ENCODE measurements around the gene IFNK.

IFNK gene

GRCh38 chr9:27539479-27540441, 15.7 kb downstream of the IFNK start:
- no peak for DNase-seq

- DNase-seq: no peak
Observed at GRCh38 chr9:27540502-27540901, 16.4 kb downstream of the IFNK start.

DNA sequence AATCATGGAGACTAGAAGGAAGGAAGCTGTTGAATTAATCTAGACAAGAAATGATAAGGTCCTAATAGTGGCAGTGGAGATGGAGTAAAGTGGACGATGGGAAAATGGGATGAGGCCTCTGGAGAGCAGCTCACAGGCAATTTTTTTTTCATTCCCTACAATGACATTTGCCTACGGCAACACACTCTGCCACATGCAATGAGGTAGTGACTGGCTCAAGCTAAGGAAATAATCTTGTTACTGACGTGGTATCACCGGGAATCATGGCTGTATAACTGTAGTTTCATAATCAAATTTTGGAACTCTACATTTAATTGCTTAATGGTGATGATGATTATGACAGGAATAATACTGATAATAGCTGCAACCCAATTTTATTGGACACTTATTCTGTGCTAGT, 17.6 kb downstream of the IFNK start:
- no peak for DNase-seq

DNA sequence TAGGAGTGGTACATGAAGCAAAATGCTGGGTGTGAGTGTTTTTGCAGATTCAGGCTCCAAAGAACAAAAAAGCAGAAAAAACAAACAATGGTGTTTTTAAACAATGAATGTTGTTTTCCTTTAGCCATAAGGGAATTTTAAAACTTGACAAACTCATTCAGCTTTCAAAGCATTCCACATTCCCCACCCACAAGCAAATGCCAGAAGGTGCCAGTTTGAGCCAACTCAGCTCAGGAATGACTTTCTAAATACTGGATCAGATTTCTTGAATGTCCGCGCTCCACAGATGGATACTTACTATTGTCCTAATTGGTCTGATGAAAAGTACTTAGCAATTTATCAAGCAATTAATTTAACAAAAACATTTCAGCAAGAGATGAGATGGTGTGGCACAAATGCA, 18.4 kb downstream of the IFNK start:
- DNase-seq: no peak

DNA sequence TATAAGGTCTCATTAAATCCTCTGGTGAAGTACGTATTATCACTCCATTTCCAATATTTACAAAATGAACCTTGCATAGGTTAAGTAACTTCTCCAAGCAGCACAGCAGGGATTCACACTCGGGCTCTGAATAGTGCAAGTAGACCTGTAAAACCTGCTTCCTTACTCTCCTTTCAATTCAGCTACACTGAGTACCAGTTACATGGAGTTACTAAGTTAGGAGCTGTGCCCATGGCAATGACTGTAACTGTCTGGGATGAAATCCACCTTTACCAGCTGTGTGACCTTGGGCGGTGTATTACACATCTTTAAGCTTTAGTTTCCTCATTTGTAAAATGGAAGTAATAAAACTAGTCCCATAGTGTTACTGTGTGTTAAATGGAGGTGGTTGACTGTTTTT, 21.4 kb downstream of the IFNK start:
- DNase-seq: no peak

- no peak for DNase-seq
Observed at GRCh38 chr9:27548055-27548741, 24.1 kb downstream of the IFNK start.

DNA sequence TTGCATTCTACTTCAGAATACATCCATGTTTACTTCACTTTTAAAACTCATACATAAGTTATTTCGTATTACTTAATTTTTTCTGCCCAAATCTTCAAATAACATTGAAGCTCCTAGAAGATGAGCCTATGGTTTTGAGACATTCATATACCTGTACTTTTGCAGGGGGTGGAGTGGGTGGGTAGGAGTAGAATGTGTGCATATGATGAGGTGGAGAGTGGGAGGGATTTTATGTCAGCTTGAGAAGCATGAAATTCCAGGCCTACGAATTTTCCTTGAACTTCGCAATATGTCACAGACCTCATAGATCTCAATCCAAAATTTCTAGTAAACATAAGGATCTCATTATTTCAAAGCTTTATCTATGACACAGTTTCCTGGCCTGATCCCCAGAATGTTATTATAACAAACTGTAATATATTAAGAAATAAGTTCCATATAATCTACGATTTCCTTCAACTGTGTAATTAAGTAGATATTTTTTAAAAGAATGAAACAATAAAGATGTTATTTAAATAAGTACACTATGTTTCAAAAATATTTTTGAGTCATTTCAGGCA, 25.2 kb downstream of the IFNK start:
- no peak for DNase-seq

GRCh38 chr9:27554712-27555111, 30.6 kb downstream of the IFNK start:
- no peak for DNase-seq

DNA sequence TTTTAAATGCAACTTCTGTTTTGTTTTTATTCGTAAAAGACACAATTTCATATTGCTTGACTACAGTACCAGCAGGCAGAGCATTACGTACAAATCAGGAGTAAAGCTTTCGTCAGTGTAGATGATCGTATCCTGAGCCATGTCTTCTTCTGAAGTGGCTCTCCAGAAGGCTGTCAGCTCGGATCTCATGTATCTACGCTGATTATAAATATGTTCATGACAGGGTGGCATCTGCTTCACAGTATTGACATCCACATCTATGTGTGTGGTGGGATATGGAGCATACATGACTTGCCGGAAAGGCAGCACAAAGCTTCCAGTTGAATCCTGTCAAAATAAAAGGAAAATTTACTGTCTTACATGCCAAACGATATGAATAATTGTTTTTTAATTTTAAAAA, 32.4 kb downstream of the IFNK start:
- no peak for DNase-seq

DNA sequence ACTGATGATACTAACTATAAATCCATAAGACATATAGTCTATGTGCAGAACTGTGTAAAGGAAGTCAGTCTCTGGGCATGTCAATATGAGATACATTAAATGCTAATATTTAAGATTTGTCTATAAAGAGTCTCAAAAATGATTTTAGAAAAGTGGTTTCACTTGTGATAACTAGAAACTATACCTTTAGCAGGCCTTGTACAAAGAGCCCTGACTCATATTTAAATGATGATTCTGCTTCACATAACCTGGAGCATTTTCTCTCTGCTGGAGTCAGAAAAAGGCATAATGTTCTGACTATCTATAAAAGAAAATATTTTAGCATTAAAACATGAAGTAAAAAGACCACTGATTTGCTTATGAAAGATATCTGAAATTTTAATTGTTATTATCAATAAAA, 34.2 kb downstream of the IFNK start:
- no peak for DNase-seq

DNA sequence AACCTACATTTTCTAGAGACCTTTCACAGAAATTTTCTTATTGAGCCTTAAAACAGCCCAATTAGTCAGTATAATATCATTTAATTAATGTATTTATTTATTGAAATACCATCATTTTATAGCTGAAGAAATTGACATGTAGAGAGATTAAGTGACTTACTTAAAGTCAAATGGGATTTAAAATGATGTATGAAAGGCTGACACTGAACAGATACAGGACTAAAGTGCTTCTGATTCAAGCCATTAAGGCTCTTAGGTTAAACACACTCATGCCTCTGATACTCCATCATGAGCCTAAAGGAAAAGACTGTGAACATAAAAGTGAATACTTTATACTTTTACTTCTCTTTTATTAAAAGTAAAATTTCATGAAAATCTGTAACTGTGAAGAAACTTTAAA, 36.4 kb downstream of the IFNK start:
- DNase-seq: no peak

- DNase-seq: no peak
Observed at GRCh38 chr9:27561685-27562084, 37.6 kb downstream of the IFNK start.

GRCh38 chr9:27563738-27564430, 39.8 kb downstream of the IFNK start:
- no peak for DNase-seq

DNA sequence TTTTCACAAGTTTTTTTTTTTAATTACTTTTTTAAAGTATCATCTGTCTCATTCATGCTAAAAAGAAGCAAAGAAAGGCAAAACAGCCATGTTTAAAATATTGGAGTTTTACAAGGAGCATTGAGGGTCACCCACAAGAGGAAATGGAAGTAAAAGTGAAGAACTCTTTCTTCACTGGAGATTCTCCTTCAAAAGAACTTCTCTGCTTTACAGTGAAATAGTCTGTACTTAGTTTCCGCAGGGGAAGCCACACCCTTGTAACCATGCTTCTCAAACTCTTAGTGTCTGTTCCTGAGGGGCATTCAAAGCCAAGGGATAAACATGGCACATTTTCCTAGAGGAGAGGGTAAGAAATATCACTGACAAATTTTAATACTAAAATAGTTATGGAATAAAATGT, 40.6 kb downstream of the IFNK start:
- DNase-seq: no peak

- DNase-seq: no peak
Observed at GRCh38 chr9:27565696-27566095, 41.6 kb downstream of the IFNK start.

DNA sequence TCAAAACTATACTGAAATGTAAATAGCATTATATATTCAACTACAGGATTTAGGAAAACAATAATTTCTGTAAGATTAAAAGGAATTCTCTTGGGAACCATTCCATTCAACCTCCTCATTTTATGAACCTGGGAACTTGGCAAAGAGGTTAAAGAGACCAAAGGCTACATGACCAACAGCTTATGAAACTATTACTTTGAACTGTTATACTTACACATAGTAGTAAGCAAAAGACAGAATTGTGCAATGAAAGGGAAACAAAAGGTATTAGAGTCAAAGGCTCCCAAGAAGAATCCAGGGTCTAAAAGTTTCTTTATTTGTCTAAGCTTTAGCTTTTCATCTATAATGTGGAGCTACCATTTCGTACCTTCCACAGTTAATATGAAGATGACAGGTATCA, 42.0 kb downstream of the IFNK start:
- DNase-seq: no peak

DNA sequence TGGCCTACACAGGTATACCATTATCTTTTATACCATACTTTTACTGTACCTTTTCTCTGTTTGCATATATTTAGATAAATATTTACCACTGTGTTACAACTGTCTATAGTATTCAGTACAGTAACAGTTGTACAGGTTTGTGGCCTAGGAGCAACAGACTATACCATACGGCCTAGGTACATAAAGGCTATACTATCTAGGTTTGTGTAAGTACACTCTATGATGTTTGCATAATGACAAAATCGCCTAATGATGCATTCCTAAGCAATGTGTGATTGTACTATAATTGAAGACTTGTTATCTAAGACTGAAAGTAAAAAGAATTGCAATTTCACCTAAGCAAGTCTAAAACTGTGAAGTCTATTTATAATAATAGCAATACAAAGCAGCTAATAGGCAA, 45.3 kb downstream of the IFNK start:
- DNase-seq: no peak

- no peak for DNase-seq
Observed at GRCh38 chr9:27571011-27571410, 46.9 kb downstream of the IFNK start.

- no peak for DNase-seq
Observed at GRCh38 chr9:27572061-27572460, 48.0 kb downstream of the IFNK start.

DNA sequence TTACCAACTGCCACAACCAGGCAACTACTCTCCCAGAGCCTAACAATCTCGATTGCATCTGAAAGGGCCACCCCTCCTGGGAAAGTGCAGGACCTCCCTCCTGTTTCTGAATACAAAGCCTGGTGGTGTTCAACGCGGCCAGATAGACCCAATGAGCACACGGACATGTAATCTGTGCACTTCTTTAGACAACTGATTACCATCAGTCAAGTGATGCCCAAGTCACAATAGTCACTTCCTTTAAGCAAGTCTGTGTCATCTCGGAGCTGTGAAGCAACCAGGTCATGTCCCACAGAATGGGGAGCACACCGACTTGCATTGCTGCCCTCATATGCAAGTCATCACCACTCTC, 48.5 kb downstream of the IFNK start:
- DNase-seq: peak; percentile 32

- peak; percentile 74 for DNase-seq
Observed at GRCh38 chr9:27572918-27573633, 49.0 kb downstream of the IFNK start, which contains the start of gene C9orf72. C9orf72 (minus strand) TSS chr9:27573481; CDS start chr9:27567120, 6,361 bp downstream.
